Fibroblast of lung (primary cell): ENCODE data around the gene SIX6. TPM values are rescaled to one million over a fixed set of nuclear protein-coding genes. Genes with fewer than 3 reads are reported as not detected.
A peak's percentile ranks its signal among the peaks of the same experiment; 100 is the strongest.

Experiments
- DNase-seq, 2 donors: peaks; one replicate each; pipeline versions ENCODE4 v3.0.0 to v3.0.0-alpha.2; 2010; ENCODE audit warnings: low read depth in 2 of 2
- H2AFZ ChIP-seq: 2 replicates; pipeline ENCODE4 v1.5.1; 2012; ENCODE audit warnings: low read length, control low read depth, inconsistent platforms
- H3K27ac ChIP-seq: 2 replicates; pipeline ENCODE4 v1.5.1; 2011; ENCODE audit warnings: low read length, control low read depth; ENCODE audit not compliant: insufficient read depth
- H3K27me3 ChIP-seq: 2 replicates; pipeline ENCODE4 v1.5.1; 2011; ENCODE audit warnings: mild to moderate bottlenecking, low read length; ENCODE audit not compliant: control insufficient read depth, insufficient read depth
- H3K36me3 ChIP-seq: 2 replicates; pipeline ENCODE4 v1.5.1; 2011; ENCODE audit warnings: low read length; ENCODE audit not compliant: control insufficient read depth, insufficient read depth
- H3K4me1 ChIP-seq: 2 replicates; pipeline ENCODE4 v1.5.1; 2011; ENCODE audit warnings: low read length; ENCODE audit not compliant: control insufficient read depth, insufficient read depth; ENCODE audit errors: extremely low read depth
- H3K4me2 ChIP-seq: 2 replicates; pipeline ENCODE4 v1.5.1; 2011; ENCODE audit warnings: low read length, control low read depth; ENCODE audit not compliant: insufficient read depth; ENCODE audit errors: extremely low read depth
- H3K4me3 ChIP-seq, 4 experiments: fragments of 200-600 bp in 1 of 4; sonication (generic) in 1 of 4; replicated peaks in 1 of 4; 2 replicates each; pipeline ENCODE4 v1.5.1; 2011 to 2016; ENCODE audit warnings: low read length in 4 of 4, low read depth in 3 of 4, mild to moderate bottlenecking in 3 of 4, control low read depth in 2 of 4, inconsistent platforms in 1 of 4, mixed read lengths in 1 of 4; ENCODE audit not compliant: insufficient read depth in 1 of 4; ENCODE audit errors: control extremely low read depth in 1 of 4
- H3K79me2 ChIP-seq: 2 replicates; pipeline ENCODE4 v1.5.1; 2012; ENCODE audit warnings: mild to moderate bottlenecking, low read length, inconsistent platforms; ENCODE audit not compliant: control insufficient read depth, insufficient read depth
- H3K9ac ChIP-seq: 2 replicates; pipeline ENCODE4 v1.5.1; 2011; ENCODE audit warnings: mild to moderate bottlenecking, low read length, control low read depth; ENCODE audit not compliant: insufficient read depth
- H3K9me3 ChIP-seq: 2 replicates; pipeline ENCODE4 v1.5.1; 2012; ENCODE audit warnings: low read depth, low read length; ENCODE audit not compliant: control insufficient read depth, insufficient read depth
- H4K20me1 ChIP-seq: 2 replicates; pipeline ENCODE4 v1.5.1; 2011; ENCODE audit warnings: low read length; ENCODE audit not compliant: control insufficient read depth, insufficient read depth; ENCODE audit errors: extremely low read depth
- EZH2 ChIP-seq: IDR thresholded peaks from 2 replicates; pipeline ENCODE4 v1.5.1; 2012; ENCODE audit warnings: low read length, control low read depth, mild to moderate bottlenecking; ENCODE audit errors: missing control alignments
- polyA plus RNA-seq, 2 donors: library from polyadenylated mRNA; depleted of rRNA in 1 of 2; stranded (reverse) in 1 of 2; unstranded in 1 of 2; fragments of >200 nt; gene quantifications; 2 replicates each; pipeline ENCODE4 v1.2.1, GENCODE V29; 2011 to 2012; ENCODE audit warnings: missing spikeins in 1 of 2
- total RNA-seq: library from RNA; depleted of rRNA; stranded (reverse); fragments of >200 nt; gene quantifications from 2 replicates; pipeline ENCODE4 v1.2.1, GENCODE V29; 2014
- TF ChIP-seq, protein P1 (sequence below), 2 donors: IDR thresholded peaks in 1 of 2; conservative IDR thresholded peaks in 1 of 2; 1 replicate in 1 of 2; 2 replicates in 1 of 2; pipeline ENCODE4 v1.5.1; 2011 to 2012; ENCODE audit warnings: low read length in 2 of 2, control low read depth in 1 of 2, inconsistent platforms in 1 of 2, low read depth in 1 of 2, mild to moderate bottlenecking in 1 of 2

The SIX6 gene
- total and polyA plus RNA-seq, 2 donors (not counting 1 experiment from before 2014, with no cell fraction given), result not detected

DNA sequence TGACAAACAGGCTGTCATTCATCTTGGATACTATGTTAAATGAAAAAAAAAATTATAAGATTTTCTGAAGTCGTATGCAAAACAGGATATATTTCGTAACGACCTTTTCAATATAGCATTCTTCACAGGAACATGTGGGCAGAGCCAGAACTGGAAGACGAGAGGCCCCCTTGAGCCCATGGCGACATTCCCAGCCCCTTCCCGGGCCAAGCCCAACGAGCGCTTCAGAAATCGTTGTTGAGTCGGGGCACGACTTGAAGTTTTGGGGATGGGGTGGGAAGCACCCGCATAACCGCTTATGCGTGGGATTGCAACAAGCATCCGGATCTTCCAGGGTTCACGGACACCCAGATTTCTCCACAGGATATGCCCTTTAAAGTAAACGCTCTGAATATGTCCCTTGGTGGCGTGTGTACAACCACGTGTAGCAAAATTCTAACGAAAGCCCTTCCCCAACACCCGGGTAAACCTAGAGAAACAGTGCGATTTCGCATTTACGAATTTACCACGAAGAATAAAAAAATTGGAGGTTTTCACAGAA is 23.8 kb upstream of the SIX6 start:
- no peak for DNase-seq
- H3K9ac ChIP-seq, result no peak overlapping the region

DNA sequence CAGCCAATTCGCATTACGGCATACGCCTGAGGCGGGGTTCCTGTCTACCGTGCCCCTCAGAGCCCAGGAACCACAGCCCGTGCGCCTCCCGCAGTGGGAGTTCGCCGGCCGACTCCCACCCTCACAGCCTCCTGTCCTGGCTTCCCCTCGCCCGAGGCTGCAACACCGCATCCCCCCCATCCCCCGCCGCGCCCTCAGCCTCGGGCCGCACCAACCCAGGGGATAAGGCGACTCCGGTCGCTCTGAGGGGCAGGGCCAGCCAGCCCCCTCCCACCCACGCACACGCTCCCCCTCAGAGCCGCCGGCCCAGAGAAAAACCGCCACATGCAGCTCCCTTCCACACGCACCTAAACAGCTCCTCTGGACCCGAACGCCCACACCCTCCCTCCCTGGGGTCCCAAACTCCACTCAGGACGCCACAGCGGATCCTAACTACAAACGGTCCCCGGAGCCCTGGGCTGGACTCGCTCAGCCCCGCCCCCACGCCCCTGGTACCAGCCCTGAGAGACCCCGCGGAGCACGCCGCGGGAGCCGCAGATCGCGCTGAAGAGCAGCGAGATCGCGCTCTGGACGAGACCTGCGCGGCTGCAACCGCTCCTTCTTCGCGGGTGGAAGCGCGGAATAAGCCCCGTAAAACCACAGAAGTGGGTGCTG is 23.2 kb upstream of the SIX6 start, which contains the start of gene C14orf39:
Gene C14orf39, minus strand, starts transcription at position 466 of the 654 bp plus-strand sequence. CDS start 985 bp downstream, outside the sequence.
- H2AFZ ChIP-seq, result no peak within 1 kb of the TSS
- peak; percentile 36 to 51 for DNase-seq
- H3K79me2 ChIP-seq, result no peaks in the 10 kb centered on the region
- H3K4me1 ChIP-seq, result no peaks in the 10 kb centered on the region
- TF ChIP-seq EZH2, result peak; percentile 23
- TF ChIP-seq, protein P1, sequence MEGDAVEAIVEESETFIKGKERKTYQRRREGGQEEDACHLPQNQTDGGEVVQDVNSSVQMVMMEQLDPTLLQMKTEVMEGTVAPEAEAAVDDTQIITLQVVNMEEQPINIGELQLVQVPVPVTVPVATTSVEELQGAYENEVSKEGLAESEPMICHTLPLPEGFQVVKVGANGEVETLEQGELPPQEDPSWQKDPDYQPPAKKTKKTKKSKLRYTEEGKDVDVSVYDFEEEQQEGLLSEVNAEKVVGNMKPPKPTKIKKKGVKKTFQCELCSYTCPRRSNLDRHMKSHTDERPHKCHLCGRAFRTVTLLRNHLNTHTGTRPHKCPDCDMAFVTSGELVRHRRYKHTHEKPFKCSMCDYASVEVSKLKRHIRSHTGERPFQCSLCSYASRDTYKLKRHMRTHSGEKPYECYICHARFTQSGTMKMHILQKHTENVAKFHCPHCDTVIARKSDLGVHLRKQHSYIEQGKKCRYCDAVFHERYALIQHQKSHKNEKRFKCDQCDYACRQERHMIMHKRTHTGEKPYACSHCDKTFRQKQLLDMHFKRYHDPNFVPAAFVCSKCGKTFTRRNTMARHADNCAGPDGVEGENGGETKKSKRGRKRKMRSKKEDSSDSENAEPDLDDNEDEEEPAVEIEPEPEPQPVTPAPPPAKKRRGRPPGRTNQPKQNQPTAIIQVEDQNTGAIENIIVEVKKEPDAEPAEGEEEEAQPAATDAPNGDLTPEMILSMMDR (conservative IDR thresholded peaks at IDR 0.05 in 1 of 2, IDR thresholded peaks at IDR 0.05 in 1 of 2; ENCODE audit: low read depth in 1 of 2, low read length in 2 of 2), result no peak
- no peak within 1 kb of the TSS for H3K27ac ChIP-seq
- H3K36me3 ChIP-seq, result no peaks in the 10 kb centered on the region
- H3K4me3 ChIP-seq, result peak within 1 kb of the TSS in 2 of 4 experiments; percentile 32 to 44
- peak within 1 kb of the TSS; percentile 8 for H3K4me2 ChIP-seq
- H3K27me3 ChIP-seq, result peaks cover 10% of the 10 kb centered on the region
- no peaks in the 10 kb centered on the region for H3K9me3 ChIP-seq
- H4K20me1 ChIP-seq, result no peaks in the 10 kb centered on the region
- H3K9ac ChIP-seq, result no peak within 1 kb of the TSS

More for the DNA sequence above, 23.8 kb upstream of the SIX6 start:
- H3K27ac ChIP-seq, result no peak overlapping the region
- peak overlapping the region in 1 of 4 experiments; percentile 44 for H3K4me3 ChIP-seq
- H2AFZ ChIP-seq, result no peak overlapping the region
- no peaks in the 10 kb centered on the region for H3K4me1 ChIP-seq
- no peak for TF ChIP-seq EZH2
- TF ChIP-seq, protein P1 (conservative IDR thresholded peaks at IDR 0.05 in 1 of 2, IDR thresholded peaks at IDR 0.05 in 1 of 2; ENCODE audit: low read depth in 1 of 2, low read length in 2 of 2), result no peak
- H3K9me3 ChIP-seq, result no peaks in the 10 kb centered on the region
- H3K4me2 ChIP-seq, result no peak overlapping the region
- H3K27me3 ChIP-seq, result peaks cover 10% of the 10 kb centered on the region
- no peaks in the 10 kb centered on the region for H4K20me1 ChIP-seq
- no peaks in the 10 kb centered on the region for H3K36me3 ChIP-seq
- H3K79me2 ChIP-seq, result no peaks in the 10 kb centered on the region

DNA sequence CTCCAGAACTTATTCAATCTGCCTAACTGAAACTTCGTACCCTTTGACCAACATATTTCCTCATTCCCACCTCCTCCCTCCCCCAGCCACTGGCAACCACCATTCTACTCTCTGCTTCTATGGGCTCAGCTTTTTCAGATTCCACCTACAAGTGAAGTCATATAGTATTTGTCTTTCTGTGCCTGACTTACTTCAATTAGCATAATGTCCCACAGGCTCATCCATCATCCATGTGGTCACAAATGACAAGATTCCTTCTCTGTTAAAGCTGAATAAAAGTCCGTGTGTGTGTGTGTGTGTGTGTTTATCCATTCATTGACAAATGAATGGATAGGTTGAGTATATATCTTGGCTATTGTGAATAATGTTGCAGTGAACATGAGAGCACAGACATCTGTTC is 21.7 kb upstream of the SIX6 start:
- Histone ChIP-seq H3K9ac (no peak overlapping the region), H2AFZ (no peak overlapping the region), H3K27ac (no peak overlapping the region), H3K4me2 (no peak overlapping the region), H3K27me3 (peaks cover 10% of the 10 kb centered on the region), H3K9me3 (no peaks in the 10 kb centered on the region), H3K36me3 (no peaks in the 10 kb centered on the region), H4K20me1 (no peaks in the 10 kb centered on the region), H3K4me1 (no peaks in the 10 kb centered on the region), H3K79me2 (no peaks in the 10 kb centered on the region), H3K4me3 (no peak overlapping the region)
- TF ChIP-seq, protein P1 (conservative IDR thresholded peaks at IDR 0.05 in 1 of 2, IDR thresholded peaks at IDR 0.05 in 1 of 2; ENCODE audit: low read depth in 1 of 2, low read length in 2 of 2), result no peak
- no peak for TF ChIP-seq EZH2
- no peak for DNase-seq
